ENCODE data around the gene SERPING1.

DNA sequence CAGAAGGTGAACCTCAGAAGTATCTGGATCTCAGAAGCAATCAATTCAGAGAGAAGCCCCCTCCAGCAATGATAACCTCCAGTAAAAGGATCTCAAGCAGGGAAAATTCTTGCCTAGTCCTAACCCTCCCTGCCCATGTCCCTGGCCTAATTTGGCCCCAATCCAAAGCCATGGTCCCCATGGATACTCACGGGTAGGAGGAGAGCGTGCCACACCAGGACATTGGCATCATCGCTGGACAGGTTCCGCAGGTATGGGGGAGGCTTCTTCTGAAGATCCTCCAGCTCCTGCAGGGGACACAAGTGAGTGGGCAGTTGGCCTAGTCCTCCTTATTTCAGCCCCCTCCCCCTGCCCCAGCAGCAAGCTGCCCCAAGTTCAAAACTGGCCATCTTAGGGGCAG, 37.3 kb upstream of the SERPING1 start:
- TF ChIP-seq CTCF (CRISPR knock-in tag; IDR thresholded peaks at IDR 0.05) (no peak), ZFP62 (CRISPR knock-in tag; IDR thresholded peaks at IDR 0.05) (no peak), POLR2A (IDR thresholded peaks at IDR 0.05; ENCODE audit: insufficient read depth in 1 of 2, low read depth in 2 of 2, low read length in 2 of 2) (no peak)
- TF ChIP-seq, protein P1, sequence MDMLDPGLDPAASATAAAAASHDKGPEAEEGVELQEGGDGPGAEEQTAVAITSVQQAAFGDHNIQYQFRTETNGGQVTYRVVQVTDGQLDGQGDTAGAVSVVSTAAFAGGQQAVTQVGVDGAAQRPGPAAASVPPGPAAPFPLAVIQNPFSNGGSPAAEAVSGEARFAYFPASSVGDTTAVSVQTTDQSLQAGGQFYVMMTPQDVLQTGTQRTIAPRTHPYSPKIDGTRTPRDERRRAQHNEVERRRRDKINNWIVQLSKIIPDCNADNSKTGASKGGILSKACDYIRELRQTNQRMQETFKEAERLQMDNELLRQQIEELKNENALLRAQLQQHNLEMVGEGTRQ (IDR thresholded peaks at IDR 0.05; ENCODE audit: low read depth, low read length), result no peak
- TF ChIP-seq, protein P1 (CRISPR knock-in tag; IDR thresholded peaks at IDR 0.05; ENCODE audit: borderline replicate concordance), result no peak
